ENCODE measurements around the gene LAT.

DNA sequence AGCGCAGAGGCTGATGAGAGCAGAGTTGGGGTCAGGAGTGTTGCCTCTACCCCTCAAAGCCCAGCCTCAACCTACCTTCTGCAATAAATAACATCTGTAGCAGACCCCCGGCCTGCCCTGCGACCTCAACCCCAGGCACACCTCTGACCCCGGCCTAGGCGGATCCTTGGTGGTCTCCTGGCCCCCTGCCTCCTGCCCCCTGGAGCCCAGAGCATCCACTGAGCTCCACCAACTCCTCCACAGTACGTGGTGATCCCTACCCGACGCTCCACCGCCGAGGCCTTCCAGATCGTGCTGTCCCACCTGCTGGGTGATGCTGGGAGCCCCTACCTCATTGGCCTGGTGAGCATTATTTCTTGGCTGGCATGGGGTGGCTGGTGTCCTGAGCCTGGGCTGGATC, 1.9 kb upstream of the LAT start:
- TF ChIP-seq RAD21 (IDR thresholded peaks at IDR 0.05; ENCODE audit: low read length), result no peak
- TF ChIP-seq FOS (IDR thresholded peaks at IDR 0.05; ENCODE audit: low read depth, low read length), result no peak
- no peak for TF ChIP-seq SMC3 (IDR thresholded peaks at IDR 0.05; ENCODE audit: low read depth, low read length)
- TF ChIP-seq, protein P1, sequence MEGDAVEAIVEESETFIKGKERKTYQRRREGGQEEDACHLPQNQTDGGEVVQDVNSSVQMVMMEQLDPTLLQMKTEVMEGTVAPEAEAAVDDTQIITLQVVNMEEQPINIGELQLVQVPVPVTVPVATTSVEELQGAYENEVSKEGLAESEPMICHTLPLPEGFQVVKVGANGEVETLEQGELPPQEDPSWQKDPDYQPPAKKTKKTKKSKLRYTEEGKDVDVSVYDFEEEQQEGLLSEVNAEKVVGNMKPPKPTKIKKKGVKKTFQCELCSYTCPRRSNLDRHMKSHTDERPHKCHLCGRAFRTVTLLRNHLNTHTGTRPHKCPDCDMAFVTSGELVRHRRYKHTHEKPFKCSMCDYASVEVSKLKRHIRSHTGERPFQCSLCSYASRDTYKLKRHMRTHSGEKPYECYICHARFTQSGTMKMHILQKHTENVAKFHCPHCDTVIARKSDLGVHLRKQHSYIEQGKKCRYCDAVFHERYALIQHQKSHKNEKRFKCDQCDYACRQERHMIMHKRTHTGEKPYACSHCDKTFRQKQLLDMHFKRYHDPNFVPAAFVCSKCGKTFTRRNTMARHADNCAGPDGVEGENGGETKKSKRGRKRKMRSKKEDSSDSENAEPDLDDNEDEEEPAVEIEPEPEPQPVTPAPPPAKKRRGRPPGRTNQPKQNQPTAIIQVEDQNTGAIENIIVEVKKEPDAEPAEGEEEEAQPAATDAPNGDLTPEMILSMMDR (conservative IDR thresholded peaks at IDR 0.05; ENCODE audit: low read depth, low read length), result no peak
- TF ChIP-seq CEBPB (IDR thresholded peaks at IDR 0.05; ENCODE audit: low read depth, low read length), result no peak
